Stimulated activated CD4-positive, alpha-beta T cell treated with anti-CD3 and anti-CD28 coated beads, Interleukin-2, amount 100 ng/mL, for 24 hours (primary cell): Measurements from ENCODE around the gene NRG3.

Source experiments
- DNase-seq, 2 donors: peaks; one replicate each; pipeline ENCODE4 v3.0.0-alpha.2; 2020

NRG3 gene

GRCh38 chr10:82742898-82743297 lies 867.9 kb downstream of the NRG3 start:
- no peak for DNase-seq

GRCh38 chr10:82750538-82750937 lies 875.5 kb downstream of the NRG3 start:
- no peak for DNase-seq

- no peak for DNase-seq
Observed at GRCh38 chr10:82757397-82757796, 882.4 kb downstream of the NRG3 start.

GRCh38 chr10:82757901-82758300 lies 882.9 kb downstream of the NRG3 start:
- no peak for DNase-seq

- DNase-seq = no peak
Observed at GRCh38 chr10:82759050-82759449, 884.1 kb downstream of the NRG3 start.

GRCh38 chr10:82762641-82763040 lies 887.6 kb downstream of the NRG3 start:
- DNase-seq = no peak

GRCh38 chr10:82768040-82768439 lies 893.0 kb downstream of the NRG3 start:
- no peak for DNase-seq

GRCh38 chr10:82778908-82779307 lies 903.9 kb downstream of the NRG3 start:
- DNase-seq = no peak

- DNase-seq = no peak
Observed at GRCh38 chr10:82796510-82796909, 921.5 kb downstream of the NRG3 start.

GRCh38 chr10:82801289-82801688 lies 926.3 kb downstream of the NRG3 start:
- no peak for DNase-seq

GRCh38 chr10:82811621-82812020 lies 936.6 kb downstream of the NRG3 start:
- DNase-seq = no peak

- no peak for DNase-seq
Observed at GRCh38 chr10:82813856-82814255, 938.9 kb downstream of the NRG3 start.

- no peak for DNase-seq
Observed at GRCh38 chr10:82814635-82815034, 939.6 kb downstream of the NRG3 start.

GRCh38 chr10:82815680-82816079 lies 940.7 kb downstream of the NRG3 start:
- no peak for DNase-seq

- no peak for DNase-seq
Observed at GRCh38 chr10:82817676-82818422, 942.9 kb downstream of the NRG3 start.

GRCh38 chr10:82821043-82821442 lies 946.0 kb downstream of the NRG3 start:
- DNase-seq = no peak

- no peak for DNase-seq
Observed at GRCh38 chr10:82826132-82826531, 951.1 kb downstream of the NRG3 start.

- DNase-seq = no peak
Observed at GRCh38 chr10:82827901-82828300, 952.9 kb downstream of the NRG3 start.

GRCh38 chr10:82847242-82847641 lies 972.2 kb downstream of the NRG3 start:
- DNase-seq = no peak

- no peak for DNase-seq
Observed at GRCh38 chr10:82850191-82850590, 975.2 kb downstream of the NRG3 start.

- DNase-seq = no peak
Observed at GRCh38 chr10:82856957-82857613, 982.1 kb downstream of the NRG3 start.

- no peak for DNase-seq
Observed at GRCh38 chr10:82861889-82862288, 986.9 kb downstream of the NRG3 start.

GRCh38 chr10:82865366-82865765 lies 990.4 kb downstream of the NRG3 start:
- DNase-seq = no peak

- DNase-seq = no peak
Observed at GRCh38 chr10:82866424-82867020, 991.5 kb downstream of the NRG3 start.
